ENCODE data around the gene CA6. TPM values are rescaled to one million over a fixed set of nuclear protein-coding genes. Genes with fewer than 3 reads are reported as not detected.
"Not testable (repeated sequence)": the region's sequence is repeated elsewhere in the genome, so short reads cannot be mapped to it uniquely, and the experiment has no call there.

The CA6 gene
- total RNA-seq, 4 donors from 2014 or later = not detected

GRCh38 chr1:8962812-8963530 is 17.3 kb downstream of the CA6 start:
- TF ChIP-seq CTCF (IDR thresholded peaks at IDR 0.05) = no peak
- no peak for ATAC-seq (ENCODE audit: low FRiP score)
- DNase-seq (ENCODE audit: low spot score) = no peak

GRCh38 chr1:8963963-8964362 is 18.3 kb downstream of the CA6 start:
- no peak for TF ChIP-seq CTCF (IDR thresholded peaks at IDR 0.05)
- DNase-seq (ENCODE audit: low spot score) = no peak
- ATAC-seq (ENCODE audit: low FRiP score) = no peak

- DNase-seq (ENCODE audit: low spot score) = no peak
- no peak for ATAC-seq (ENCODE audit: low FRiP score)
- TF ChIP-seq CTCF (IDR thresholded peaks at IDR 0.05) = no peak
Measured at GRCh38 chr1:8965121-8965820, 19.6 kb downstream of the CA6 start.

- TF ChIP-seq CTCF (IDR thresholded peaks at IDR 0.05) = no peak
- ATAC-seq (ENCODE audit: low FRiP score) = no peak
Measured at GRCh38 chr1:8966606-8967005, 20.9 kb downstream of the CA6 start.

GRCh38 chr1:8968902-8969301 is 23.2 kb downstream of the CA6 start:
- not testable (repeated sequence) for ATAC-seq (ENCODE audit: low FRiP score)

More at GRCh38 chr1:8966606-8967005, 20.9 kb downstream of the CA6 start:
- no peak for DNase-seq (ENCODE audit: low spot score)

GRCh38 chr1:8969937-8970336 is 24.3 kb downstream of the CA6 start:
- ATAC-seq (ENCODE audit: low FRiP score) (no peak), DNase-seq (ENCODE audit: low spot score) (no peak)
- TF ChIP-seq CTCF (IDR thresholded peaks at IDR 0.05) = no peak

More at GRCh38 chr1:8968902-8969301, 23.2 kb downstream of the CA6 start:
- not testable (repeated sequence) for DNase-seq (ENCODE audit: low spot score)

- no peak for TF ChIP-seq CTCF (IDR thresholded peaks at IDR 0.05)
- DNase-seq (ENCODE audit: low spot score) (no peak), ATAC-seq (ENCODE audit: low FRiP score) (no peak)
Measured at GRCh38 chr1:8970870-8971337, 25.2 kb downstream of the CA6 start.
